GM20000 (cell line): Measurements from ENCODE around the gene PTPN6.

Source experiments
- DNase-seq: peaks from one replicate; pipeline ENCODE4 v3.0.0; 2012; ENCODE audit warnings: low spot score
- TF ChIP-seq, protein P1 (sequence below): IDR thresholded peaks from 2 replicates; pipeline ENCODE4 v1.5.1; 2012; ENCODE audit warnings: mild to moderate bottlenecking, control low read depth; ENCODE audit errors: extremely low read depth, missing control alignments

PTPN6 gene

GRCh38 chr12:6934110-6934509, 17.0 kb upstream of the PTPN6 start:
- DNase-seq: no peak
- TF ChIP-seq, protein P1, sequence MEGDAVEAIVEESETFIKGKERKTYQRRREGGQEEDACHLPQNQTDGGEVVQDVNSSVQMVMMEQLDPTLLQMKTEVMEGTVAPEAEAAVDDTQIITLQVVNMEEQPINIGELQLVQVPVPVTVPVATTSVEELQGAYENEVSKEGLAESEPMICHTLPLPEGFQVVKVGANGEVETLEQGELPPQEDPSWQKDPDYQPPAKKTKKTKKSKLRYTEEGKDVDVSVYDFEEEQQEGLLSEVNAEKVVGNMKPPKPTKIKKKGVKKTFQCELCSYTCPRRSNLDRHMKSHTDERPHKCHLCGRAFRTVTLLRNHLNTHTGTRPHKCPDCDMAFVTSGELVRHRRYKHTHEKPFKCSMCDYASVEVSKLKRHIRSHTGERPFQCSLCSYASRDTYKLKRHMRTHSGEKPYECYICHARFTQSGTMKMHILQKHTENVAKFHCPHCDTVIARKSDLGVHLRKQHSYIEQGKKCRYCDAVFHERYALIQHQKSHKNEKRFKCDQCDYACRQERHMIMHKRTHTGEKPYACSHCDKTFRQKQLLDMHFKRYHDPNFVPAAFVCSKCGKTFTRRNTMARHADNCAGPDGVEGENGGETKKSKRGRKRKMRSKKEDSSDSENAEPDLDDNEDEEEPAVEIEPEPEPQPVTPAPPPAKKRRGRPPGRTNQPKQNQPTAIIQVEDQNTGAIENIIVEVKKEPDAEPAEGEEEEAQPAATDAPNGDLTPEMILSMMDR: no peak

GRCh38 chr12:6935371-6936193, 15.6 kb upstream of the PTPN6 start:
- TF ChIP-seq, protein P1: no peak
- no peak for DNase-seq

DNA sequence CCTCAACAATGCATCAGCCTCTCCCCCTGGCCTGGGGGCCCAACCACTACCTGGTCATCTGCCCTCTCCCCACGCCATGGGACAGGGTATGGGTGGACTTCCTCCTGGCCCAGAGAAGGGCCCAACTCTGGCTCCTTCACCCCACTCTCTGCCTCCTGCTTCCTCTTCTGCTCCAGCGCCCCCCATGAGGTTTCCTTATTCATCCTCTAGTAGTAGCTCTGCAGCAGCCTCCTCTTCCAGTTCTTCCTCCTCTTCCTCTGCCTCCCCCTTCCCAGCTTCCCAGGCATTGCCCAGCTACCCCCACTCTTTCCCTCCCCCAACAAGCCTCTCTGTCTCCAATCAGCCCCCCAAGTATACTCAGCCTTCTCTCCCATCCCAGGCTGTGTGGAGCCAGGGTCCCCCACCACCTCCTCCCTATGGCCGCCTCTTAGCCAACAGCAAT, 14.9 kb upstream of the PTPN6 start:
- no peak for DNase-seq
- TF ChIP-seq, protein P1: no peak

GRCh38 chr12:6936636-6937480, 14.3 kb upstream of the PTPN6 start:
- TF ChIP-seq, protein P1: no peak
- peak; percentile 72 for DNase-seq

DNA sequence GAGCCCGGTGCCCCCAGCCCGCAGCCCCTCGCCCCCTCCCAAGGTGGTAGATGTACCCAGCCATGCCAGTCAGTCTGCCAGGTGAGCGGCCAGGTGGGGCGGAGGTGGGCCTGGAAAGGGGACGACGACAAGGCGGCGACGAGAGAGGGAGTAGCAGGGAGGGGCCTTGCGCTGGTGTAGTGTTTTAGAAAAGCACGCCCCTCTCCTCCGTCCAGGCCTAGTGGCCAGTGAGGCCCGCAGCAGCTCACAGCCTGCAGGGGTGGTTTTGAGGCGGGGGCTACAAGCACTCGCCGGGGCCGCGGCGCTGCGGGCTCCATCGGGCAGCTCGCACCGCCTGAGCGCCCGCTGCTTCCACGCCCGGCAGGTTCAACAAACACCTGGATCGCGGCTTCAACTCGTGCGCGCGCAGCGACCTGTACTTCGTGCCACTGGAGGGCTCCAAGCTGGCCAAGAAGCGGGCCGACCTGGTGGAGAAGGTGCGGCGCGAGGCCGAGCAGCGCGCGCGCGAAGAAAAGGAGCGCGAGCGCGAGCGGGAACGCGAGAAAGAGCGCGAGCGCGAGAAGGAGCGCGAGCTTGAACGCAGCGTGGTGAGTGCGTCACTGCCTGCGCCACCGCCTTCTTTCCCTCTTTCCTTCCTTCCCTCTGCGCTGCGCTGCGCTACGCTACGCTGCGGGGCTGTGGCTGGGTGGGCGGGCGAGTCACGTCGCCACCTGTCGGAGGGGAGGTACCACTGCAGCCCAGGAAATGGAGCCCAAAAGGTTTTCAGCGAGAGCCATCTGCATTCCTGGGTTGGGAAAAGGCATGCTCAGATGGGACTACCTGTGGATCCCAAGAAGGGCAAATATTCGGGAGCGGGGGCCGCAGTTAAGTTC, 13.4 kb upstream of the PTPN6 start:
- TF ChIP-seq, protein P1: peak; percentile 98

GRCh38 chr12:6938353-6939190, 12.6 kb upstream of the PTPN6 start:
- TF ChIP-seq, protein P1: no peak
- DNase-seq: no peak

More for the DNA sequence above, 13.4 kb upstream of the PTPN6 start:
- peak; percentile 89 for DNase-seq
